ENCODE results near the gene AMFR.

Gene AMFR

GRCh38 chr16:56350491-56351405 lies 74.6 kb downstream of the AMFR start:
- Histone ChIP-seq H3K79me2 (ENCODE audit: control insufficient read depth, insufficient read depth, low read length, poor library complexity) (no peaks in the 10 kb centered on the region), H2BK12ac (ENCODE audit: low read length) (no peak overlapping the region), H4K12ac (ENCODE audit: low read depth, low read length) (no peak overlapping the region), H3K4ac (ENCODE audit: low read depth, low read length) (no peak overlapping the region), H2BK120ac (ENCODE audit: insufficient read depth, low read length, poor library complexity) (no peak overlapping the region), H2AFZ (ENCODE audit: insufficient read depth, low read length, poor library complexity) (no peak overlapping the region), H4K8ac (ENCODE audit: low read depth, low read length) (no peak overlapping the region), H3K4me1 (ENCODE audit: control insufficient read depth in 1 of 2, insufficient read depth in 2 of 2, low read length in 2 of 2) (peaks cover 9 to 12% of the 10 kb centered on the region in 2 experiments), H3K36me3 (ENCODE audit: control insufficient read depth in 1 of 2, insufficient read depth in 2 of 2, low read length in 2 of 2) (no peaks in the 10 kb centered on the region), H3K18ac (ENCODE audit: low read length) (no peak overlapping the region), H3K27me3 (ENCODE audit: insufficient read depth, low read length) (no peaks in the 10 kb centered on the region), H4K91ac (ENCODE audit: low read depth, low read length) (no peak overlapping the region), H3K14ac (ENCODE audit: low read length) (no peak overlapping the region), H3K27ac (ENCODE audit: low read depth, low read length) (no peak overlapping the region), H2AK5ac (ENCODE audit: low read length) (no peak overlapping the region), H3K23ac (ENCODE audit: low read length) (peak overlapping the region; percentile 62), H3K79me1 (ENCODE audit: low read length) (no peaks in the 10 kb centered on the region), H3K4me3 (ENCODE audit: low read depth, low read length) (peak overlapping the region; percentile 10), H3K9me3 (ENCODE audit: insufficient read depth, low read depth, low read length) (peaks cover 4% of the 10 kb centered on the region), H3K9ac (ENCODE audit: low read length) (no peak overlapping the region), H2BK5ac (ENCODE audit: low read depth, low read length, poor library complexity) (no peak overlapping the region), H3K4me2 (ENCODE audit: low read length) (no peak overlapping the region)
- no CpG with 5 or more reads among the region's 22 CpGs for WGBS (ENCODE audit: extremely low coverage, insufficient coverage, insufficient read length)
- no peak for DNase-seq

GRCh38 chr16:56349711-56350161 lies 75.6 kb downstream of the AMFR start:
- no peak overlapping the region for H3K4me2 ChIP-seq (ENCODE audit: low read length)
- no peak overlapping the region for H4K8ac ChIP-seq (ENCODE audit: low read depth, low read length)
- H3K4me1 ChIP-seq (ENCODE audit: control insufficient read depth in 1 of 2, insufficient read depth in 2 of 2, low read length in 2 of 2), result peaks cover 9 to 10% of the 10 kb centered on the region in 2 experiments
- DNase-seq, result no peak
- H3K9ac ChIP-seq (ENCODE audit: low read length), result no peak overlapping the region
- no peak overlapping the region for H2AK5ac ChIP-seq (ENCODE audit: low read length)
- H3K4ac ChIP-seq (ENCODE audit: low read depth, low read length), result no peak overlapping the region
- no peaks in the 10 kb centered on the region for H3K27me3 ChIP-seq (ENCODE audit: insufficient read depth, low read length)
- H3K4me3 ChIP-seq (ENCODE audit: low read depth, low read length), result no peak overlapping the region
- H3K36me3 ChIP-seq (ENCODE audit: control insufficient read depth in 1 of 2, insufficient read depth in 2 of 2, low read length in 2 of 2), result no peaks in the 10 kb centered on the region
- WGBS (ENCODE audit: extremely low coverage, insufficient coverage, insufficient read length), result no CpG with 5 or more reads among the region's 16 CpGs
- no peak overlapping the region for H2BK120ac ChIP-seq (ENCODE audit: insufficient read depth, low read length, poor library complexity)
- H4K12ac ChIP-seq (ENCODE audit: low read depth, low read length), result no peak overlapping the region
- no peak overlapping the region for H3K18ac ChIP-seq (ENCODE audit: low read length)
- no peak overlapping the region for H3K27ac ChIP-seq (ENCODE audit: low read depth, low read length)
- no peak overlapping the region for H2BK12ac ChIP-seq (ENCODE audit: low read length)
- peaks cover 6% of the 10 kb centered on the region for H3K9me3 ChIP-seq (ENCODE audit: insufficient read depth, low read depth, low read length)
- H4K91ac ChIP-seq (ENCODE audit: low read depth, low read length), result no peak overlapping the region
- H3K79me2 ChIP-seq (ENCODE audit: control insufficient read depth, insufficient read depth, low read length, poor library complexity), result no peaks in the 10 kb centered on the region
- no peak overlapping the region for H3K23ac ChIP-seq (ENCODE audit: low read length)
- H3K79me1 ChIP-seq (ENCODE audit: low read length), result no peaks in the 10 kb centered on the region
- H2AFZ ChIP-seq (ENCODE audit: insufficient read depth, low read length, poor library complexity), result no peak overlapping the region
- no peak overlapping the region for H3K14ac ChIP-seq (ENCODE audit: low read length)
- no peak overlapping the region for H2BK5ac ChIP-seq (ENCODE audit: low read depth, low read length, poor library complexity)

GRCh38 chr16:56349086-56349415 lies 76.3 kb downstream of the AMFR start:
- WGBS (ENCODE audit: extremely low coverage, insufficient coverage, insufficient read length), result no CpG with 5 or more reads among the region's 2 CpGs
- Histone ChIP-seq H2BK120ac (ENCODE audit: insufficient read depth, low read length, poor library complexity) (no peak overlapping the region), H3K4me3 (ENCODE audit: low read depth, low read length) (no peak overlapping the region), H4K8ac (ENCODE audit: low read depth, low read length) (no peak overlapping the region), H3K4me2 (ENCODE audit: low read length) (no peak overlapping the region), H2BK5ac (ENCODE audit: low read depth, low read length, poor library complexity) (no peak overlapping the region), H2AFZ (ENCODE audit: insufficient read depth, low read length, poor library complexity) (no peak overlapping the region), H3K14ac (ENCODE audit: low read length) (no peak overlapping the region), H3K9me3 (ENCODE audit: insufficient read depth, low read depth, low read length) (peaks cover 6% of the 10 kb centered on the region), H3K79me1 (ENCODE audit: low read length) (no peaks in the 10 kb centered on the region), H3K36me3 (ENCODE audit: control insufficient read depth in 1 of 2, insufficient read depth in 2 of 2, low read length in 2 of 2) (no peaks in the 10 kb centered on the region), H4K12ac (ENCODE audit: low read depth, low read length) (no peak overlapping the region), H3K18ac (ENCODE audit: low read length) (no peak overlapping the region), H2BK12ac (ENCODE audit: low read length) (no peak overlapping the region), H3K9ac (ENCODE audit: low read length) (no peak overlapping the region), H3K4ac (ENCODE audit: low read depth, low read length) (no peak overlapping the region), H3K23ac (ENCODE audit: low read length) (no peak overlapping the region), H2AK5ac (ENCODE audit: low read length) (no peak overlapping the region), H3K79me2 (ENCODE audit: control insufficient read depth, insufficient read depth, low read length, poor library complexity) (no peaks in the 10 kb centered on the region), H4K91ac (ENCODE audit: low read depth, low read length) (no peak overlapping the region), H3K27me3 (ENCODE audit: insufficient read depth, low read length) (no peaks in the 10 kb centered on the region), H3K27ac (ENCODE audit: low read depth, low read length) (no peak overlapping the region), H3K4me1 (ENCODE audit: control insufficient read depth in 1 of 2, insufficient read depth in 2 of 2, low read length in 2 of 2) (peaks cover 9 to 10% of the 10 kb centered on the region in 2 experiments)
- DNase-seq, result no peak

- Histone ChIP-seq H3K4me1 (ENCODE audit: control insufficient read depth in 1 of 2, insufficient read depth in 2 of 2, low read length in 2 of 2) (peaks cover 7 to 9% of the 10 kb centered on the region in 2 experiments), H3K27ac (ENCODE audit: low read depth, low read length) (no peak overlapping the region), H3K23ac (ENCODE audit: low read length) (no peak overlapping the region), H3K79me2 (ENCODE audit: control insufficient read depth, insufficient read depth, low read length, poor library complexity) (no peaks in the 10 kb centered on the region), H3K36me3 (ENCODE audit: control insufficient read depth in 1 of 2, insufficient read depth in 2 of 2, low read length in 2 of 2) (no peaks in the 10 kb centered on the region), H4K91ac (ENCODE audit: low read depth, low read length) (no peak overlapping the region), H3K4ac (ENCODE audit: low read depth, low read length) (no peak overlapping the region), H4K8ac (ENCODE audit: low read depth, low read length) (no peak overlapping the region), H4K12ac (ENCODE audit: low read depth, low read length) (no peak overlapping the region), H2BK12ac (ENCODE audit: low read length) (no peak overlapping the region), H2BK5ac (ENCODE audit: low read depth, low read length, poor library complexity) (no peak overlapping the region), H3K79me1 (ENCODE audit: low read length) (no peaks in the 10 kb centered on the region), H3K27me3 (ENCODE audit: insufficient read depth, low read length) (no peaks in the 10 kb centered on the region), H3K14ac (ENCODE audit: low read length) (no peak overlapping the region), H3K18ac (ENCODE audit: low read length) (no peak overlapping the region), H3K9ac (ENCODE audit: low read length) (no peak overlapping the region), H2BK120ac (ENCODE audit: insufficient read depth, low read length, poor library complexity) (no peak overlapping the region), H3K4me3 (ENCODE audit: low read depth, low read length) (no peak overlapping the region), H2AFZ (ENCODE audit: insufficient read depth, low read length, poor library complexity) (no peak overlapping the region), H2AK5ac (ENCODE audit: low read length) (no peak overlapping the region), H3K4me2 (ENCODE audit: low read length) (no peak overlapping the region), H3K9me3 (ENCODE audit: insufficient read depth, low read depth, low read length) (peaks cover 6% of the 10 kb centered on the region)
- no CpG with 5 or more reads among the region's 25 CpGs for WGBS (ENCODE audit: extremely low coverage, insufficient coverage, insufficient read length)
- DNase-seq, result no peak
These were observed 76.9 kb downstream of the AMFR start for GRCh38 chr16:56348168-56349085.
